Osteoblast (primary cell): ENCODE measurements around the gene NBL1. TPM values are rescaled to one million over a fixed set of nuclear protein-coding genes. Genes with fewer than 3 reads are reported as not detected.
A peak's percentile ranks its signal among the peaks of the same experiment; 100 is the strongest.

Experiments
- DNase-seq: peaks from one replicate; pipeline ENCODE4 v3.0.0; 2011; ENCODE audit warnings: low spot score, mixed read lengths; ENCODE audit not compliant: insufficient read length; ENCODE audit errors: missing footprints
- H2AFZ ChIP-seq: 2 replicates; pipeline ENCODE4 v1.6.0; 2011; ENCODE audit warnings: mild to moderate bottlenecking, low read length
- H3K27ac ChIP-seq: 2 replicates; pipeline ENCODE4 v1.5.1; 2011; ENCODE audit warnings: mild to moderate bottlenecking, low read depth, low read length, moderate library complexity
- H3K27me3 ChIP-seq: 2 replicates; pipeline ENCODE4 v1.6.0; 2012; ENCODE audit warnings: mild to moderate bottlenecking, control low read depth, inconsistent platforms, low read length, moderate library complexity; ENCODE audit not compliant: insufficient read depth
- H3K36me3 ChIP-seq: 2 replicates; pipeline ENCODE4 v1.5.1; 2011; ENCODE audit warnings: mild to moderate bottlenecking, low read length, control low read depth, moderate library complexity; ENCODE audit not compliant: insufficient read depth
- H3K4me1 ChIP-seq: 2 replicates; pipeline ENCODE4 v1.5.1; 2011; ENCODE audit warnings: mild to moderate bottlenecking, low read length, control low read depth, moderate library complexity; ENCODE audit not compliant: insufficient read depth
- H3K4me2 ChIP-seq: 2 replicates; pipeline ENCODE4 v1.6.0; 2011; ENCODE audit warnings: mild to moderate bottlenecking, low read length; ENCODE audit not compliant: insufficient read depth
- H3K4me3 ChIP-seq: fragments of 200-600 bp; sonication (generic); 3 replicates; pipeline ENCODE4 v1.5.1; 2012; ENCODE audit warnings: mild to moderate bottlenecking, low read length, inconsistent platforms; ENCODE audit not compliant: insufficient read depth
- H3K79me2 ChIP-seq: 2 replicates; pipeline ENCODE4 v1.6.0; 2012; ENCODE audit warnings: mild to moderate bottlenecking, low read length, control low read depth, inconsistent platforms; ENCODE audit not compliant: insufficient read depth
- H3K9me3 ChIP-seq: 2 replicates; pipeline ENCODE4 v1.5.1; 2011; ENCODE audit warnings: low read depth, low read length, control low read depth
- H4K20me1 ChIP-seq: 2 replicates; pipeline ENCODE4 v1.6.0; 2012; ENCODE audit warnings: mild to moderate bottlenecking, low read length, control low read depth; ENCODE audit not compliant: insufficient read depth
- CTCF ChIP-seq: IDR thresholded peaks from 2 replicates; pipeline ENCODE4 v1.5.1; 2011; ENCODE audit warnings: mild to moderate bottlenecking, low read depth, low read length, moderate library complexity; ENCODE audit errors: extremely low read depth
- total RNA-seq: library from RNA; depleted of rRNA; stranded (reverse); fragments of >200 nt; gene quantifications from 2 replicates; pipeline ENCODE4 v1.2.3, GENCODE V29; 2012

Gene NBL1
- total RNA-seq, 1 donor = 88.7 TPM

GRCh38 chr1:19678931-19679453, 34.9 kb downstream of the NBL1 start:
- Histone ChIP-seq H3K27me3 (no peaks in the 10 kb centered on the region), H3K36me3 (no peaks in the 10 kb centered on the region), H3K4me3 (no peak overlapping the region), H4K20me1 (peaks cover 7% of the 10 kb centered on the region), H2AFZ (no peak overlapping the region), H3K79me2 (no peaks in the 10 kb centered on the region), H3K4me2 (no peak overlapping the region), H3K9me3 (no peaks in the 10 kb centered on the region), H3K4me1 (peaks cover 10% of the 10 kb centered on the region), H3K27ac (no peak overlapping the region)
- DNase-seq = no peak
- TF ChIP-seq CTCF = no peak

GRCh38 chr1:19679691-19680090, 35.6 kb downstream of the NBL1 start:
- H3K79me2 ChIP-seq = no peaks in the 10 kb centered on the region
- no peak for DNase-seq
- TF ChIP-seq CTCF = no peak
- H4K20me1 ChIP-seq = peaks cover 7% of the 10 kb centered on the region
- H3K4me1 ChIP-seq = peaks cover 10% of the 10 kb centered on the region
- H3K4me2 ChIP-seq = no peak overlapping the region
- H3K36me3 ChIP-seq = no peaks in the 10 kb centered on the region
- H3K9me3 ChIP-seq = no peaks in the 10 kb centered on the region
- H3K4me3 ChIP-seq = no peak overlapping the region
- H3K27ac ChIP-seq = no peak overlapping the region
- H2AFZ ChIP-seq = no peak overlapping the region
- no peaks in the 10 kb centered on the region for H3K27me3 ChIP-seq

GRCh38 chr1:19680644-19681043, 36.5 kb downstream of the NBL1 start:
- no peaks in the 10 kb centered on the region for H3K79me2 ChIP-seq
- peaks cover 10% of the 10 kb centered on the region for H3K4me1 ChIP-seq
- no peaks in the 10 kb centered on the region for H3K9me3 ChIP-seq
- H3K27me3 ChIP-seq = no peaks in the 10 kb centered on the region
- no peak for TF ChIP-seq CTCF
- no peak overlapping the region for H3K4me3 ChIP-seq
- H3K27ac ChIP-seq = no peak overlapping the region
- no peaks in the 10 kb centered on the region for H3K36me3 ChIP-seq
- DNase-seq = no peak
- H3K4me2 ChIP-seq = no peak overlapping the region
- H2AFZ ChIP-seq = no peak overlapping the region
- H4K20me1 ChIP-seq = peaks cover 7% of the 10 kb centered on the region

GRCh38 chr1:19682257-19682656, 38.1 kb downstream of the NBL1 start:
- Histone ChIP-seq H3K27ac (no peak overlapping the region), H3K27me3 (no peaks in the 10 kb centered on the region), H3K4me1 (peaks cover 10% of the 10 kb centered on the region), H3K4me3 (no peak overlapping the region), H4K20me1 (peaks cover 3% of the 10 kb centered on the region), H3K4me2 (no peak overlapping the region), H3K36me3 (no peaks in the 10 kb centered on the region), H2AFZ (no peak overlapping the region), H3K79me2 (no peaks in the 10 kb centered on the region), H3K9me3 (no peaks in the 10 kb centered on the region)
- no peak for TF ChIP-seq CTCF
- DNase-seq = peak; percentile 99
